Peyer's patch (tissue), 4 donors: ENCODE data around the gene PHACTR1.

Experiments used
- CTCF ChIP-seq, 6 experiments: fragments of 450-650 bp in 4 of 6; fragments of 200-600 bp in 2 of 6; sonication (generic) in 1 of 6; IDR thresholded peaks; one replicate each; pipeline ENCODE4 v1.5.1; 2017 to 2019; ENCODE audit warnings: antibody characterized with exemption in 6 of 6, mild to moderate bottlenecking in 3 of 6, moderate library complexity in 1 of 6
- POLR2A ChIP-seq, 2 donors: fragments of 450-650 bp; IDR thresholded peaks; one replicate each; pipeline ENCODE4 v1.5.1; 2017; ENCODE audit warnings: antibody characterized with exemption in 2 of 2, mild to moderate bottlenecking in 2 of 2, moderate library complexity in 2 of 2

DNA sequence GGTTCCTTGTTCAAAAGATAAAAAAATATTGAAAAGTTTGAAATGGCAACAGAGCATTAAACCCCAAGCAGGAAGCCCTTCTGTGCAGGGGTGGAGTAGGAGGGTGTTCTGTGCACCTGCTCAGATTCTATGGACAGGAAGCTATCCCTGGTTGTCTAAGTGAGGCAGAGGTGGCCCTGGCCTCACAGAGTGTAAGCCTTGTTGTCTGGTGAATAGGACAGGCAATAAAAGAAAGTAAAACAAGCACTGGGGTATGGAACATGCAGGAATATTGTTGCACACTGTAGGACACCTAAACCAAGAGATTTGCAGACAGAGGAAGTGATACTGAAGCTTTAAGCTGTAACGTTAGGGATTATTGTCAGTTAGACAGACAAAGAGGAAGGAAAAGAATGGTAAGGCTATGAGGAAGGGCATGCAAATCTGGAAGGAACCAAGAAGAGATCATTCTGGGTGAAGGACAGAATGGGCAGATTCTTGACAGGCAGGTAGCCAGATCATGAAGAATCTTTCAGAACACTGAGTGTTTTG is 545.0 kb downstream of the PHACTR1 start:
- TF ChIP-seq CTCF (IDR thresholded peaks at IDR 0.05) (no peak), POLR2A (IDR thresholded peaks at IDR 0.05) (no peak)
